Upper lobe of right lung (tissue), 1 donor: ENCODE data around the gene CFHR5. TPM values are rescaled to one million over a fixed set of nuclear protein-coding genes. Genes with fewer than 3 reads are reported as not detected.
"Not testable (repeated sequence)": the region's sequence is repeated elsewhere in the genome, so short reads cannot be mapped to it uniquely, and the experiment has no call there.

Source experiments
- ATAC-seq: fragments of 200-7000 bp; cut with Tn5 transposase; one replicate; pipeline ENCODE4 v1.9.1; 2020; ENCODE audit warnings: mild to moderate bottlenecking, moderate library complexity
- DNase-seq: peaks from one replicate; pipeline ENCODE4 v3.0.0-alpha.2; 2020
- H3K27ac ChIP-seq: fragments of 200-600 bp; one replicate; pipeline ENCODE4 v1.8.0; 2022
- H3K27me3 ChIP-seq: fragments of 200-600 bp; one replicate; pipeline ENCODE4 v1.8.0; 2022; ENCODE audit warnings: mild to moderate bottlenecking
- H3K36me3 ChIP-seq: fragments of 200-600 bp; one replicate; pipeline ENCODE4 v1.8.0; 2022
- H3K4me1 ChIP-seq: fragments of 200-600 bp; one replicate; pipeline ENCODE4 v1.8.0; 2022
- H3K4me3 ChIP-seq: fragments of 200-600 bp; one replicate; pipeline ENCODE4 v1.8.0; 2022; ENCODE audit warnings: mild to moderate bottlenecking
- H3K9me3 ChIP-seq: fragments of 200-600 bp; one replicate; pipeline ENCODE4 v1.8.0; 2022
- intact Hi-C: fragments of 100-400 bp; cut with DNase I; formaldehyde crosslinking; loops from one replicate; pipeline ENCODE4 v1.11.0; 2022
- long read RNA-seq: library from polyadenylated mRNA; unstranded; transcript quantifications from one replicate; pipeline ENCODE4 v2.0.0, GENCODE V29; 2021
- total RNA-seq: library from RNA; stranded (reverse); fragmentation: NEBNext Ultra II Directional; extraction: Animal tissue kit (Norgen Biotek cat#: 25700); gene quantifications from one replicate; pipeline ENCODE4 v1.2.1, GENCODE V29; 2021
- TF ChIP-seq, protein P1 (sequence below): fragments of 200-600 bp; IDR thresholded peaks from one replicate; pipeline ENCODE4 v1.8.0; 2022; ENCODE audit warnings: antibody characterized with exemption
- donor health status: DM: no; HTN: yes; CAD: no; lungs with severe emphysema.

The CFHR5 gene
- not detected for total RNA-seq
- long read RNA-seq: 0 reads

DNA sequence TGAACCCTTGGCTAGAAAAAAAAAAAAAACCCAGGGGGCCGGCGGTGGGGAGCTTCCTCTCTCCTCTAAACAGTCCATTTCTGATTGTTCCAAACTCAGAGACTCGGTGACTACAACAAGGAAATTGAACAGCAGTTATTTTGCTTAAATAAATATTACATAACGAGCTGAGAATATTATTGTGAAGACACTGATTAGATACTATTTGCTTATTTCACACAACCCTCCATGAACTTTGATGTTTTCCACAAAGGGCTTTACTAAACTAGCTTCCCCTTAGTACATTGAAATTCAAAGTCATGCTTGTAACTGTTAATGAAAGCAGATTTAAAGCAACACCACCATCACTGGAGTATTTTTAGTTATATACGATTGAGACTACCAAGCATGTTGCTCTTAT lies at the start of gene CFHR5:
Gene CFHR5, plus strand, starts transcription at position 279 of the 400 bp plus-strand sequence. Its CDS starts 109 bp downstream, at position 388.
- Histone ChIP-seq H3K27me3 (no peaks in the 10 kb centered on the region), H3K27ac (no peak within 1 kb of the TSS), H3K9me3 (no peaks in the 10 kb centered on the region), H3K36me3 (no peaks in the 10 kb centered on the region), H3K4me3 (no peak within 1 kb of the TSS), H3K4me1 (no peaks in the 10 kb centered on the region)
- ATAC-seq (no peak), DNase-seq (no peak)
- TF ChIP-seq, protein P1, sequence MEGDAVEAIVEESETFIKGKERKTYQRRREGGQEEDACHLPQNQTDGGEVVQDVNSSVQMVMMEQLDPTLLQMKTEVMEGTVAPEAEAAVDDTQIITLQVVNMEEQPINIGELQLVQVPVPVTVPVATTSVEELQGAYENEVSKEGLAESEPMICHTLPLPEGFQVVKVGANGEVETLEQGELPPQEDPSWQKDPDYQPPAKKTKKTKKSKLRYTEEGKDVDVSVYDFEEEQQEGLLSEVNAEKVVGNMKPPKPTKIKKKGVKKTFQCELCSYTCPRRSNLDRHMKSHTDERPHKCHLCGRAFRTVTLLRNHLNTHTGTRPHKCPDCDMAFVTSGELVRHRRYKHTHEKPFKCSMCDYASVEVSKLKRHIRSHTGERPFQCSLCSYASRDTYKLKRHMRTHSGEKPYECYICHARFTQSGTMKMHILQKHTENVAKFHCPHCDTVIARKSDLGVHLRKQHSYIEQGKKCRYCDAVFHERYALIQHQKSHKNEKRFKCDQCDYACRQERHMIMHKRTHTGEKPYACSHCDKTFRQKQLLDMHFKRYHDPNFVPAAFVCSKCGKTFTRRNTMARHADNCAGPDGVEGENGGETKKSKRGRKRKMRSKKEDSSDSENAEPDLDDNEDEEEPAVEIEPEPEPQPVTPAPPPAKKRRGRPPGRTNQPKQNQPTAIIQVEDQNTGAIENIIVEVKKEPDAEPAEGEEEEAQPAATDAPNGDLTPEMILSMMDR: no peak
- intact Hi-C loops: no loop called here

DNA sequence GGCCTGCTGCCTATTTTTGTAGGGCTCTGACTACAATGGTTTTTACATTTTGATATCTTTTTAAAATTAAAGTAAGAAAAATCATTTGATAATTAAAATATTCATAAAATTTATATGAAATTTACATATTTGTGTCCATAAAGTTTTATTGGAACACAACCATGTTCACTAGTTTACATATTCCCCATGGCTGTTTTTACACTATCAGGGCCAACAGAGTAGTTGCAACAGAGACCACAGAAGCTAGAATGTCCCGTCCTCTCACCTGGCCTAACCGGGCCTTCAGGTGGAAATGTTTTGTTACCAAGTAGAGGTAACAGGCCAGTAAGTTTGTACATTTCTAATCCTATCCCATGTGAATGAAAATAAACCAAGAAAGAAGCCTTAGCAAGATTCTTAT lies 44.5 kb upstream of the CFHR5 start:
- H3K36me3 ChIP-seq, H3K27me3 ChIP-seq, ATAC-seq, intact Hi-C loops, DNase-seq, H3K4me3 ChIP-seq, H3K4me1 ChIP-seq, H3K27ac ChIP-seq, H3K9me3 ChIP-seq: not testable (repeated sequence)

DNA sequence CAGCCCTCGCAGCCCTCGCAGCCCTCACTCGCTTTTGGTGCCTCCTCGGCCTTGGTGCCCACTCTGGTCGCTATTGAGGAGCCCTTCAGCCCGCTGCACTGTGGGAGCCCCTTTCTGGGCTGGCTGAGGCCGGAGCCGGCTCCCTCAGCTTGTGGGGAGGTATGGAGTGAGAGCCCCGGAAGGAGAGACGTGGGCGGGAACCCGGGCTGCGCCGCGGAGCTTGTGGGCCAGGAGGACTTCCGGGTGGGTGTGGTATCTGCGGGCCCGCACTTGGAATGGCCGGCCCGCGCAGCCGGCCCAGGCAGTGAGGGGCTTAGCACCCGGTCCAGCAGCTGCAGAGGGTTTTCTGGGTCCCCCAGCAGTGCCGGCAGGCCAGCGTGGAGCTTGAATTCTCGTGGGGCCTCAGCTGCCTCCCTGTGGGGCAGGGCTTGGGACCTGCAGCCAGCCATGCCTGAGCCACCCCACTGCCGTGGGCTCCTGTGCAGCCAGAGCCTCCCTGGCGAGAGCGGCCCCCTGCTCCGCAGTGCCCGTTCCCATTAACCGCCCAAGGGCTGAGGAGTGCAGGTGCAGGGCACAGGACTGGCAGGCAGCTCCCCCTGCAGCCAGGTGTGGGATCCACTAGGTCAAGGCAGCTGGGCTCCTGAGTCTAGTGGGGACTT lies 43.7 kb upstream of the CFHR5 start:
- peak; percentile 40 for ATAC-seq
- intact Hi-C loops: no loop called here
- Histone ChIP-seq H3K27me3 (no peaks in the 10 kb centered on the region), H3K4me1 (no peaks in the 10 kb centered on the region), H3K9me3 (no peaks in the 10 kb centered on the region), H3K27ac (no peak overlapping the region), H3K36me3 (no peaks in the 10 kb centered on the region), H3K4me3 (no peak overlapping the region)
- TF ChIP-seq, protein P1: no peak
- no peak for DNase-seq

DNA sequence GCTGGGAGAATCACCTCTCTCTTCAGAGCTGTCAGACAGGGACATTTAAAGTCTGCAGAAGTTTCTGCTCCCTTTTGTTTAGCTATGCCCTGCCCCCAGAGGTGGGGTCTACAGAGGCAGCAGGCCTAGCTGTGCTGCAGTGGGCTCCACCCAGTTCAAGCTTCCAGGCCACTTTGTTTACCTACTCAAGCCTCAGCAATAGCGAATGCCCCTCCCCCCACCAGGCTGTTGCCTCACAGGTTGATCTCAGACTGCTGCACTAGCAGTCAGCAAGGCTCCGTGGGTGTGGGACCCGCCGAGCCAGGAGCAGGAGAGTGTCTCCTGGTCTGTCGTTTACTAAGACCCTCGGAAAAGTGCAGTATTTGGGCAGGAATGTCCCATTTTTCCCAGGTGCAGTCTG lies 35.9 kb upstream of the CFHR5 start:
- H3K27ac ChIP-seq, intact Hi-C loops, H3K4me1 ChIP-seq, ATAC-seq, H3K4me3 ChIP-seq, H3K27me3 ChIP-seq, H3K9me3 ChIP-seq, H3K36me3 ChIP-seq: not testable (repeated sequence)
- DNase-seq: peak; percentile 66

DNA sequence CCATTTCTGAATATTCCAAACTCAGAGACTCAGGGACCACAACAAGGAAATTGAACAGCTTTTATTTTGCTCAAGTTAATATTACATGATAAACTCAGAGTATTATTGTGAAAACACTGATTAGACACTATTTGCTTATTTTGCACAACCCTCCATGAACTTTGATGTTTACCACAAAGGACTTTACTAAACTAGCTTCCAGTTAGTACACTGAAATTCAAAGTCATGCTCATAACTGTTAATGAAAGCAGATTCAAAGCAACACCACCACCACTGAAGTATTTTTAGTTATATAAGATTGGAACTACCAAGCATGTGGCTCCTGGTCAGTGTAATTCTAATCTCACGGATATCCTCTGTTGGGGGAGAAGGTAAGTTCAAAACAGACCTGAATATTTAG lies 33.8 kb upstream of the CFHR5 start, which contains the start of gene CFHR2:
Gene CFHR2, plus strand, starts transcription at position 171 of the 400 bp plus-strand sequence. Its CDS starts 143 bp downstream, at position 314.
- H3K4me1 ChIP-seq, H3K4me3 ChIP-seq, H3K27me3 ChIP-seq, H3K9me3 ChIP-seq, DNase-seq, ATAC-seq, H3K27ac ChIP-seq, intact Hi-C loops, H3K36me3 ChIP-seq: not testable (repeated sequence)

DNA sequence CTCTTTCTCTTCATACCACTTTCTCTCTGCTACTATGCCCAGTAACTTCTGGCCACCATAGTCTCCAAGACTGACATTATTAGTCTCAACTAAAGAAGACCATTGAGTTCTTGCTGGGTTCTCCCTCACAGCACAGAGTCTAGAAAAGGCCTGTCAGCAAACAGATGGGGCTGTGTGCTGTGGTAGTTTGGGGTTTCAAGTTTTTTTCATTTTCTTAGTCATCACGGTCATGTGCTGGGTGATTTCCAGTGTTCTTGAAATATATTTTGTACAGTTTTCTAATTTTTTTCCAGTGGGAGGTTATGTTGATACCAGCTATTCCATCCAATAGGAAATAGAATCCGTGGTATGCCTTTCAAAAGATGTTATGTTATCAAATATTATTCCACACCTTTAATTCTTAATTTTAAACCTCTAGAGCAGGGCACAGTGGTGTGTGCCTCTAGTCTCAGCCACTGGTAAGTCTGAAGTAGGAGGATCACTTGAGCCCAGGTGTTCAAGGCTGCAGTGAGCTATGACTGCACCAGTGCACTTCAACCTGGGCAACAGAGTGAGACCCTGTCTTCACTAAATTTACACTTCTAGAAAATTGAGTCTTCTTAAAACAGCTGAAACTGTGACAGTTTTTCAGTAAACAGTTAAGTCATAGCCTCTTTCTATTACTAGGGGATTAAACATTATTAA lies 25.5 kb upstream of the CFHR5 start:
- TF ChIP-seq, protein P1: no peak
- Histone ChIP-seq H3K9me3 (no peaks in the 10 kb centered on the region), H3K36me3 (no peaks in the 10 kb centered on the region), H3K4me1 (no peaks in the 10 kb centered on the region), H3K4me3 (no peak overlapping the region), H3K27me3 (no peaks in the 10 kb centered on the region), H3K27ac (no peak overlapping the region)
- no peak for ATAC-seq
- intact Hi-C loops: no loop called here
- no peak for DNase-seq

DNA sequence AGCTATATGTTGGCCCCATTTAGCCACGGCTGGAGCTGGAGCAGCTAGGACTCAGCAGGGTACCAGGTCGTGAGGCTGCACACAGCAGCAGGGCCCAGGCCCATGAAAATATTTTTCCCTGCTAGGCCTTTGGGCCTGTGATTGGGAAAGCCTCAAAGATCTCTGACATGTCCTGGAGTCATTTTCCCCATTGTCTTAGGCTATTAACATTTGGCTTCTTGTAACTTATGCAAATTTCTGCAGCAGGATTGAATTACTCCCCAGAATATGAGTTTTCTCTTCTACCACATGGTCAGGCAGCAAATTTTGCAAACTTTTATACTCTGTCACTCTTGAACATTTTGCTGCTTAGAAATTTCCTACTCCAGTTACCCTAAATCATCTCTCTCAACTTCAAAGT lies 22.6 kb upstream of the CFHR5 start:
- TF ChIP-seq, protein P1: no peak
- no peaks in the 10 kb centered on the region for H3K4me1 ChIP-seq
- ATAC-seq (peak; percentile 21), DNase-seq (no peak)
- H3K4me3 ChIP-seq: no peak overlapping the region
- no peaks in the 10 kb centered on the region for H3K27me3 ChIP-seq
- H3K9me3 ChIP-seq: no peaks in the 10 kb centered on the region
- no peak overlapping the region for H3K27ac ChIP-seq
- no peaks in the 10 kb centered on the region for H3K36me3 ChIP-seq
- intact Hi-C loops: no loop called here
